HepG2 (cell line): ENCODE data around the gene VARS2. TPM values are rescaled to one million over a fixed set of nuclear protein-coding genes. Genes with fewer than 3 reads are reported as not detected.

Experiments
- FOXM1 ChIP-seq: sonication (generic); formaldehyde crosslinking; IDR thresholded peaks from 2 replicates; pipeline ENCODE4 v1.5.0; 2020; ENCODE audit warnings: missing genetic modification reagents
- HDAC1 ChIP-seq: sonication (generic); formaldehyde crosslinking; IDR thresholded peaks from 2 replicates; pipeline ENCODE4 v1.5.1; 2020; ENCODE audit warnings: mild to moderate bottlenecking, missing genetic modification reagents
- HOXA7 ChIP-seq: sonication (generic); formaldehyde crosslinking; IDR thresholded peaks from 2 replicates; pipeline ENCODE4 v1.8.1; 2022; ENCODE audit warnings: mild to moderate bottlenecking, missing genetic modification reagents, moderate library complexity
- KDM2A ChIP-seq: sonication (generic); formaldehyde crosslinking; IDR thresholded peaks from 2 replicates; pipeline ENCODE4 v1.4.0; 2020; ENCODE audit warnings: low read depth, missing genetic modification reagents, borderline replicate concordance
- KDM3A ChIP-seq: IDR thresholded peaks from 2 replicates; pipeline ENCODE4 v1.6.1; 2018; ENCODE audit warnings: low read depth, missing compliant biosample characterization
- KDM6A ChIP-seq: IDR thresholded peaks from 2 replicates; pipeline ENCODE4 v1.6.1; 2016; ENCODE audit warnings: low read depth
- MED13 ChIP-seq: sonication (generic); formaldehyde crosslinking; IDR thresholded peaks from 2 replicates; pipeline ENCODE4 v1.5.0; 2020; ENCODE audit warnings: missing genetic modification reagents
- MYNN ChIP-seq: sonication (generic); formaldehyde crosslinking; IDR thresholded peaks from 2 replicates; pipeline ENCODE4 v1.4.0; 2020; ENCODE audit warnings: mild to moderate bottlenecking, low read depth, missing genetic modification reagents
- RBFOX2 ChIP-seq: fragments of 200-400 bp; formaldehyde crosslinking; IDR thresholded peaks from 2 replicates; pipeline ENCODE4 v1.6.1; 2017; ENCODE audit warnings: low read depth, mild to moderate bottlenecking, low read length
- SKI ChIP-seq: fragments of 450-650 bp; IDR thresholded peaks from one replicate; pipeline ENCODE4 v1.6.1; 2018; ENCODE audit warnings: mild to moderate bottlenecking; ENCODE audit not compliant: partially characterized antibody
- SMYD3 ChIP-seq: sonication (generic); formaldehyde crosslinking; IDR thresholded peaks from 2 replicates; pipeline ENCODE4 v1.8.1; 2023; ENCODE audit warnings: mild to moderate bottlenecking, missing genetic modification reagents
- ZBED4 ChIP-seq: sonication (generic); formaldehyde crosslinking; IDR thresholded peaks from 2 replicates; pipeline ENCODE4 v1.4.0; 2020; ENCODE audit warnings: missing genetic modification reagents, borderline replicate concordance
- ZNF20 ChIP-seq: sonication (generic); formaldehyde crosslinking; IDR thresholded peaks from 2 replicates; pipeline ENCODE4 v1.4.0; 2020; ENCODE audit warnings: mild to moderate bottlenecking, moderate library complexity, missing genetic modification reagents
- ZNF713 ChIP-seq: sonication (generic); formaldehyde crosslinking; IDR thresholded peaks from 2 replicates; pipeline ENCODE4 v1.4.0; 2020; ENCODE audit warnings: mild to moderate bottlenecking, missing genetic modification reagents
- ZNF781 ChIP-seq: sonication (generic); formaldehyde crosslinking; IDR thresholded peaks from 2 replicates; pipeline ENCODE4 v1.5.1; 2020; ENCODE audit warnings: borderline replicate concordance, mild to moderate bottlenecking, missing genetic modification reagents; ENCODE audit errors: not compliant biosample characterization
- ZSCAN31 ChIP-seq: sonication (generic); formaldehyde crosslinking; IDR thresholded peaks from 2 replicates; pipeline ENCODE4 v1.5.0; 2020; ENCODE audit warnings: low read depth, mild to moderate bottlenecking, missing genetic modification reagents
- polyA plus RNA-seq, 8 experiments: library from polyadenylated mRNA; depleted of rRNA in 3 of 8; stranded (reverse) in 7 of 8; unstranded in 1 of 8; fragments of >200 nt; fragmentation: Illumina TruSeq in 4 of 8; extraction: Trizol in 4 of 8; gene quantifications; 2 replicates each; pipeline versions ENCODE4 v1.2.1 to v1.2.3, GENCODE V29; 2011 to 2016; ENCODE audit warnings: low read depth in 4 of 8, missing spikeins in 1 of 8, mixed read lengths in 1 of 8; ENCODE audit not compliant: insufficient read depth in 1 of 8
- total RNA-seq, 5 experiments: library from RNA; depleted of rRNA; stranded (reverse); fragments of >200 nt; fragmentation: Illumina TruSeq; extraction: Trizol; gene quantifications; 2 replicates each; pipeline ENCODE4 v1.2.3, GENCODE V29; 2016; ENCODE audit warnings: low read depth in 1 of 5
- TF ChIP-seq, protein P1 (sequence below), 2 experiments: sonication (generic) in 1 of 2; formaldehyde crosslinking in 1 of 2; IDR thresholded peaks; 2 replicates each; pipeline versions ENCODE4 v1.4.0 to v1.6.1; 2016 to 2020; ENCODE audit warnings: borderline replicate concordance in 1 of 2, low read depth in 1 of 2, mild to moderate bottlenecking in 1 of 2, missing genetic modification reagents in 1 of 2
- TF ChIP-seq, protein P2 (sequence below): conservative IDR thresholded peaks from 2 replicates; pipeline ENCODE4 v1.6.1; 2018; ENCODE audit warnings: missing genetic modification reagents
- TF ChIP-seq, protein P3 (sequence below): sonication (generic); IDR thresholded peaks from 2 replicates; pipeline ENCODE4 v1.6.1; 2016; ENCODE audit warnings: low read depth, borderline replicate concordance

Gene VARS2
- total and polyA plus RNA-seq, 2 of the 13 experiments (the other 11 are each of a cell fraction or from before 2014, with no cell fraction given): 61.8 to 71.8 TPM

DNA sequence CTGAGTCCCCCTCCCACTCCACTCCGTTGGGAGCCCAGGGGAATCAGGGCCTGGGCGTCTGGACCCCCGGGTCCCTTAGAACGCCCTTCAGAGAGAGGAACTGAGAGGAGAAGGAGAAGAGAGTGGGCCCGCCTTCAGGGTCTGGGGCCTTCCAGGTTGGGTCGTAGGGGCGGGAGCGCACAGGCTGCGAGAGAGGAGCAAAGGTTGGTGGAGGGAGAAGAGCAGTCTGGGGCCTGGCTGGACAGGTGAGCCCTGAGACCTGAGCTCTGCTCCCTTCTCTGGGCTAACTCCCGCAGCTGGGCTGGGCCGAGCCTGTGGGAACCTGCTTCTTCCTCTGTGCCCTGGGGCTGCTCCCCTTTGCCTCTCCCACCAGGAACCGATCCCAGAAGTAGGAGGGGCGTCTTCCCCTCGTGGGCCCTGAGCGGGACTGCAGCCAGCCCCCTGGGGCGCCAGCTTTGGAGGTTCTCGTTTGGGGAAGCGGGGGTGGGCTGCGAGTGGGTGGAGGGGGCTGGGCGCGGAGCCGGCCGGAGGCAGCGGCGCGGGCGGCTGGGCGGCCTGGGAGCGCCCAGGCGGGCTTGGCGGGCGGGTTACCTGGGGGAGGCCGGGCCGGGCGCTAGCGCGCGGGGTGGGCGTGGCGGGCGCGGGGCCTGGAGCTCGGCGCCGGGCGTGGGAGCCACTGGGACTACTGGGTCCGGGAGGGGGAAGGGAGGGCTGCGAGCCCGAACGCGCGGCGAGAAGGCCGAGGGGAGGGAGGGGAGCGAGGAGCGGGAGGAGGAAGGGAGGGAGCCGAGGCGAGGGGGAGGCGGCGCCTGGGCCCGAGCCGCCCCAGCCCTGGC lies 30.1 kb upstream of the VARS2 start, which contains the start of gene DDR1 (continued):
- TF ChIP-seq, protein P1, sequence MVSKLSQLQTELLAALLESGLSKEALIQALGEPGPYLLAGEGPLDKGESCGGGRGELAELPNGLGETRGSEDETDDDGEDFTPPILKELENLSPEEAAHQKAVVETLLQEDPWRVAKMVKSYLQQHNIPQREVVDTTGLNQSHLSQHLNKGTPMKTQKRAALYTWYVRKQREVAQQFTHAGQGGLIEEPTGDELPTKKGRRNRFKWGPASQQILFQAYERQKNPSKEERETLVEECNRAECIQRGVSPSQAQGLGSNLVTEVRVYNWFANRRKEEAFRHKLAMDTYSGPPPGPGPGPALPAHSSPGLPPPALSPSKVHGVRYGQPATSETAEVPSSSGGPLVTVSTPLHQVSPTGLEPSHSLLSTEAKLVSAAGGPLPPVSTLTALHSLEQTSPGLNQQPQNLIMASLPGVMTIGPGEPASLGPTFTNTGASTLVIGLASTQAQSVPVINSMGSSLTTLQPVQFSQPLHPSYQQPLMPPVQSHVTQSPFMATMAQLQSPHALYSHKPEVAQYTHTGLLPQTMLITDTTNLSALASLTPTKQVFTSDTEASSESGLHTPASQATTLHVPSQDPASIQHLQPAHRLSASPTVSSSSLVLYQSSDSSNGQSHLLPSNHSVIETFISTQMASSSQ (IDR thresholded peaks at IDR 0.05; ENCODE audit: low read depth): no peak
- TF ChIP-seq, protein P1 (CRISPR knock-in tag; IDR thresholded peaks at IDR 0.05; ENCODE audit: borderline replicate concordance): peak; percentile 43
- TF ChIP-seq, protein P2, sequence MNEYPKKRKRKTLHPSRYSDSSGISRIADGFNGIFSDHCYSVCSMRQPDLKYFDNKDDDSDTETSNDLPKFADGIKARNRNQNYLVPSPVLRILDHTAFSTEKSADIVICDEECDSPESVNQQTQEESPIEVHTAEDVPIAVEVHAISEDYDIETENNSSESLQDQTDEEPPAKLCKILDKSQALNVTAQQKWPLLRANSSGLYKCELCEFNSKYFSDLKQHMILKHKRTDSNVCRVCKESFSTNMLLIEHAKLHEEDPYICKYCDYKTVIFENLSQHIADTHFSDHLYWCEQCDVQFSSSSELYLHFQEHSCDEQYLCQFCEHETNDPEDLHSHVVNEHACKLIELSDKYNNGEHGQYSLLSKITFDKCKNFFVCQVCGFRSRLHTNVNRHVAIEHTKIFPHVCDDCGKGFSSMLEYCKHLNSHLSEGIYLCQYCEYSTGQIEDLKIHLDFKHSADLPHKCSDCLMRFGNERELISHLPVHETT (CRISPR knock-in tag): no peak
- TF ChIP-seq ZBED4 (CRISPR knock-in tag): no peak; the same call in 1 of the 2 replicates
- no peak for TF ChIP-seq ZNF20 (CRISPR knock-in tag)
- TF ChIP-seq SKI: no peak
- no peak for TF ChIP-seq HOXA7
- TF ChIP-seq FOXM1 (CRISPR knock-in tag): no peak
- TF ChIP-seq ZNF713: no peak
- peak; percentile 28; the same call in 1 of the 2 replicates for TF ChIP-seq KDM2A (CRISPR knock-in tag)
- no peak for TF ChIP-seq ZNF781
- TF ChIP-seq KDM6A (CRISPR knock-in tag): no peak
- no peak for TF ChIP-seq ZSCAN31 (CRISPR knock-in tag)
- TF ChIP-seq, protein P3, sequence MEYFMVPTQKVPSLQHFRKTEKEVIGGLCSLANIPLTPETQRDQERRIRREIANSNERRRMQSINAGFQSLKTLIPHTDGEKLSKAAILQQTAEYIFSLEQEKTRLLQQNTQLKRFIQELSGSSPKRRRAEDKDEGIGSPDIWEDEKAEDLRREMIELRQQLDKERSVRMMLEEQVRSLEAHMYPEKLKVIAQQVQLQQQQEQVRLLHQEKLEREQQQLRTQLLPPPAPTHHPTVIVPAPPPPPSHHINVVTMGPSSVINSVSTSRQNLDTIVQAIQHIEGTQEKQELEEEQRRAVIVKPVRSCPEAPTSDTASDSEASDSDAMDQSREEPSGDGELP: no peak; the same call in 1 of the 2 replicates
- no peak; the same call in 1 of the 2 replicates for TF ChIP-seq KDM3A (CRISPR knock-in tag)
- no peak for TF ChIP-seq SMYD3
- TF ChIP-seq MED13 (CRISPR knock-in tag): no peak
- TF ChIP-seq MYNN (CRISPR knock-in tag): no peak
- TF ChIP-seq RBFOX2: no peak
- TF ChIP-seq HDAC1 (CRISPR knock-in tag): no peak; the same call in 1 of the 2 replicates
